WTC11 (cell line): ENCODE measurements around the gene CNTNAP5. TPM values are rescaled to one million over a fixed set of nuclear protein-coding genes. Genes with fewer than 3 reads are reported as not detected.

Experiments
- ATAC-seq: fragments of 200-7000 bp; cut with Tn5 transposase; 2 replicates; pipeline ENCODE4 v1.10.0; 2021; ENCODE audit warnings: mild to moderate bottlenecking, moderate library complexity
- CTCF ChIA-PET: fragments of 300-600 bp; sonication (Branson Sonifier 250); formaldehyde crosslinking; loops from one replicate; lab custom pipeline; 2021; ENCODE audit warnings: antibody characterized with exemption; lab: Charles Lee
- POLR2A ChIA-PET: fragments of 350-600 bp; sonication (Branson Sonifier 250); formaldehyde crosslinking; loops from one replicate; lab custom pipeline; 2021; ENCODE audit warnings: antibody characterized with exemption; lab: Charles Lee
- DNase-seq: peaks from one replicate; pipeline ENCODE4 v3.0.0; 2021; ENCODE audit warnings: low spot score
- H3K27ac Mint-ChIP-seq: 2 replicates; pipeline ENCODE4 v1.8.0; 2021; ENCODE audit warnings: mixed read lengths
- H3K27me3 Mint-ChIP-seq: 2 replicates; pipeline ENCODE4 v1.8.0; 2021; ENCODE audit warnings: low read depth, mild to moderate bottlenecking, moderate library complexity, mixed read lengths
- H3K36me3 Mint-ChIP-seq: 2 replicates; pipeline ENCODE4 v1.8.0; 2021; ENCODE audit warnings: mixed read lengths
- H3K4me1 Mint-ChIP-seq: 2 replicates; pipeline ENCODE4 v1.8.0; 2022; ENCODE audit warnings: mixed read lengths
- H3K4me3 Mint-ChIP-seq: 2 replicates; pipeline ENCODE4 v1.8.0; 2021; ENCODE audit warnings: mild to moderate bottlenecking, moderate library complexity, mixed read lengths
- H3K9me3 Mint-ChIP-seq: 2 replicates; pipeline ENCODE4 v1.8.0; 2021; ENCODE audit warnings: mixed read lengths
- AR ChIP-seq: fragments of 250-450 bp; sonication (Bioruptor Pico); IDR thresholded peaks from 2 replicates; pipeline ENCODE4 v1.9.0; 2021; ENCODE audit warnings: mild to moderate bottlenecking
- ATF1 ChIP-seq: sonication (generic); formaldehyde crosslinking; IDR thresholded peaks from 2 replicates; pipeline ENCODE4 v1.8.1; 2023; ENCODE audit warnings: mild to moderate bottlenecking, moderate library complexity, missing genetic modification reagents
- CBFB ChIP-seq: sonication (generic); formaldehyde crosslinking; IDR thresholded peaks from 2 replicates; pipeline ENCODE4 v1.8.1; 2022; ENCODE audit warnings: mild to moderate bottlenecking, low read depth, missing genetic modification reagents
- CDX4 ChIP-seq: fragments of 250-450 bp; sonication (Bioruptor Pico); IDR thresholded peaks from 2 replicates; pipeline ENCODE4 v1.9.0; 2021; ENCODE audit warnings: moderate library complexity, mild to moderate bottlenecking, inconsistent platforms, borderline replicate concordance
- CTCF ChIP-seq: fragments of 200-600 bp; IDR thresholded peaks from 2 replicates; pipeline ENCODE4 v1.8.0; 2022; ENCODE audit warnings: antibody characterized with exemption
- E2F5 ChIP-seq: sonication (generic); formaldehyde crosslinking; IDR thresholded peaks from 2 replicates; pipeline ENCODE4 v1.8.1; 2022; ENCODE audit warnings: mild to moderate bottlenecking, moderate library complexity, missing genetic modification reagents
- EMX1 ChIP-seq: fragments of 250-450 bp; sonication (Bioruptor Pico); IDR thresholded peaks from 2 replicates; pipeline ENCODE4 v1.8.0; 2021; ENCODE audit warnings: mild to moderate bottlenecking
- HMGA2 ChIP-seq: fragments of 250-450 bp; sonication (Bioruptor Pico); IDR thresholded peaks from 2 replicates; pipeline ENCODE4 v1.4.0; 2021; ENCODE audit warnings: mild to moderate bottlenecking, moderate library complexity
- KAT7 ChIP-seq: sonication (generic); formaldehyde crosslinking; IDR thresholded peaks from 2 replicates; pipeline ENCODE4 v1.8.1; 2023; ENCODE audit warnings: missing genetic modification reagents, mild to moderate bottlenecking, borderline replicate concordance
- SP1 ChIP-seq: sonication (generic); formaldehyde crosslinking; conservative IDR thresholded peaks from 2 replicates; pipeline ENCODE4 v1.8.1; 2022; ENCODE audit warnings: missing genetic modification reagents
- TEAD1 ChIP-seq: sonication (generic); formaldehyde crosslinking; IDR thresholded peaks from 2 replicates; pipeline ENCODE4 v1.8.0; 2022; ENCODE audit warnings: mild to moderate bottlenecking, missing genetic modification reagents
- TEAD4 ChIP-seq: sonication (generic); formaldehyde crosslinking; IDR thresholded peaks from 2 replicates; pipeline ENCODE4 v1.8.0; 2022; ENCODE audit warnings: mild to moderate bottlenecking, missing genetic modification reagents
- TP53 ChIP-seq: sonication (generic); formaldehyde crosslinking; IDR thresholded peaks from 2 replicates; pipeline ENCODE4 v1.8.1; 2023; ENCODE audit warnings: mild to moderate bottlenecking, missing genetic modification reagents
- ZBTB43 ChIP-seq: sonication (generic); formaldehyde crosslinking; IDR thresholded peaks from 2 replicates; pipeline ENCODE4 v1.8.1; 2023; ENCODE audit warnings: mild to moderate bottlenecking, missing genetic modification reagents
- ZMAT4 ChIP-seq: fragments of 250-450 bp; sonication (Bioruptor Pico); IDR thresholded peaks from 2 replicates; pipeline ENCODE4 v1.9.0; 2021; ENCODE audit warnings: mild to moderate bottlenecking
- ZNF121 ChIP-seq: sonication (generic); formaldehyde crosslinking; IDR thresholded peaks from 2 replicates; pipeline ENCODE4 v1.8.0; 2023; ENCODE audit warnings: missing genetic modification reagents
- ZNF138 ChIP-seq: sonication (generic); formaldehyde crosslinking; conservative IDR thresholded peaks from 2 replicates; pipeline ENCODE4 v1.8.1; 2022; ENCODE audit warnings: mild to moderate bottlenecking, moderate library complexity, missing genetic modification reagents
- ZNF281 ChIP-seq: sonication (generic); formaldehyde crosslinking; IDR thresholded peaks from 2 replicates; pipeline ENCODE4 v1.8.0; 2023; ENCODE audit warnings: mild to moderate bottlenecking, missing genetic modification reagents
- ZNF425 ChIP-seq: fragments of 250-450 bp; sonication (Bioruptor Pico); conservative IDR thresholded peaks from 2 replicates; pipeline ENCODE4 v1.9.0; 2021; ENCODE audit warnings: mild to moderate bottlenecking
- total RNA-seq: library from RNA; stranded (reverse); gene quantifications from 3 replicates; pipeline ENCODE4 v1.2.3, GENCODE V29; 2021

The CNTNAP5 gene
- total RNA-seq, 1 experiment from 2014 or later: 0.22 TPM

- H3K9me3 Mint-ChIP-seq: no peaks in the 10 kb centered on the region
Observed at GRCh38 chr2:124250433-124250832, 225.3 kb downstream of the CNTNAP5 start.

More at GRCh38 chr2:124250433-124250832, 225.3 kb downstream of the CNTNAP5 start:
- TF ChIP-seq ZBTB43 (CRISPR knock-in tag) (no peak), EMX1 (CRISPR knock-in tag) (no peak), CDX4 (CRISPR knock-in tag) (no peak), KAT7 (CRISPR knock-in tag) (no peak), SP1 (CRISPR knock-in tag) (no peak), TEAD4 (no peak), ZNF425 (CRISPR knock-in tag) (no peak), CTCF (no peak), E2F5 (CRISPR knock-in tag) (no peak), TP53 (CRISPR knock-in tag) (no peak), ZNF121 (CRISPR knock-in tag) (no peak), TEAD1 (CRISPR knock-in tag) (no peak), AR (CRISPR knock-in tag) (no peak), ZNF281 (CRISPR knock-in tag) (no peak), ZNF138 (CRISPR knock-in tag) (no peak), ATF1 (CRISPR knock-in tag) (no peak), CBFB (CRISPR knock-in tag) (no peak), ZMAT4 (CRISPR knock-in tag) (no peak), HMGA2 (CRISPR knock-in tag) (no peak)
- ChIA-PET POLR2A (no interaction called here), CTCF (no interaction called here)
- H3K27ac Mint-ChIP-seq: no peak overlapping the region
- H3K4me3 Mint-ChIP-seq: no peak overlapping the region
- no peaks in the 10 kb centered on the region; the same call in 1 of the 2 replicates for H3K27me3 Mint-ChIP-seq
- ATAC-seq (peak; percentile 71), DNase-seq (no peak)
- no peaks in the 10 kb centered on the region for H3K36me3 Mint-ChIP-seq
- peaks cover 13% of the 10 kb centered on the region for H3K4me1 Mint-ChIP-seq
